B cell (primary cell): ENCODE data around the gene RBM38. TPM values are rescaled to one million over a fixed set of nuclear protein-coding genes. Genes with fewer than 3 reads are reported as not detected.

Experiments used
- ATAC-seq: fragments of 200-7000 bp; cut with Tn5 transposase; one replicate; pipeline ENCODE4 v1.10.0; 2021; ENCODE audit warnings: low read depth, mild to moderate bottlenecking, moderate number of reproducible peaks, moderate library complexity
- CTCF ChIA-PET: fragments of 350-600 bp; sonication (Branson Sonifier 250); formaldehyde crosslinking; loops from one replicate; lab custom pipeline; 2021; ENCODE audit warnings: antibody characterized with exemption, inconsistent platforms; lab: Charles Lee
- POLR2A ChIA-PET: fragments of 350-600 bp; sonication (Branson Sonifier 250); formaldehyde crosslinking; loops from one replicate; lab custom pipeline; 2021; ENCODE audit warnings: antibody characterized with exemption; lab: Charles Lee
- DNase-seq: peaks from one replicate; pipeline ENCODE4 v3.0.0; 2013
- H2AFZ ChIP-seq: 2 replicates; pipeline ENCODE4 v1.6.1; 2012; ENCODE audit warnings: mild to moderate bottlenecking, low read depth, low read length; ENCODE audit not compliant: insufficient read depth, poor library complexity, severe bottlenecking
- H3K27ac ChIP-seq, 2 donors: 1 replicate in 1 of 2; 2 replicates in 1 of 2; pipeline ENCODE4 v1.5.1; 2012 to 2013; ENCODE audit warnings: low read length in 2 of 2, mild to moderate bottlenecking in 2 of 2, moderate library complexity in 1 of 2
- H3K27me3 ChIP-seq, 4 experiments: fragments of 200-600 bp in 1 of 4; sonication (generic) in 1 of 4; replicated peaks in 1 of 4; 1 replicate in 2 of 4; 2 replicates in 2 of 4; pipeline versions ENCODE4 v1.6.1 to v1.7.0; 2013 to 2016; ENCODE audit warnings: low read length in 3 of 4, mild to moderate bottlenecking in 2 of 4, mixed read lengths in 1 of 4, moderate library complexity in 1 of 4; ENCODE audit not compliant: insufficient read depth in 4 of 4, control insufficient read depth in 3 of 4; ENCODE audit errors: control extremely low read depth in 1 of 4
- H3K36me3 ChIP-seq, 2 experiments: replicated peaks in 1 of 2; 1 replicate in 1 of 2; 2 replicates in 1 of 2; pipeline versions ENCODE4 v1.6.1 to v1.7.1; 2013; ENCODE audit warnings: low read length in 1 of 2; ENCODE audit not compliant: insufficient read depth in 2 of 2, control insufficient read depth in 1 of 2; ENCODE audit errors: control extremely low read depth in 1 of 2, extremely low read depth in 1 of 2
- H3K4me1 ChIP-seq, 2 donors: fragments of 200-600 bp in 1 of 2; sonication (generic) in 1 of 2; 1 replicate in 1 of 2; 2 replicates in 1 of 2; pipeline versions ENCODE4 v1.5.1 to v1.6.1; 2013 to 2017; ENCODE audit warnings: low read length in 2 of 2; ENCODE audit not compliant: control insufficient read depth in 2 of 2, insufficient read depth in 2 of 2
- H3K4me2 ChIP-seq: replicated peaks from 2 replicates; pipeline ENCODE3; 2012; ENCODE audit warnings: mild to moderate bottlenecking, low read depth, low read length; ENCODE audit not compliant: poor library complexity, severe bottlenecking
- H3K4me3 ChIP-seq, 5 experiments: fragments of 200-600 bp in 1 of 5; sonication (generic) in 1 of 5; 1 replicate in 3 of 5; 2 replicates in 2 of 5; pipeline versions ENCODE4 v1.5.1 to v1.7.0; 2011 to 2016; ENCODE audit warnings: low read length in 4 of 5, mild to moderate bottlenecking in 4 of 5, low read depth in 2 of 5, control low read depth in 1 of 5, moderate library complexity in 1 of 5; ENCODE audit not compliant: insufficient read depth in 1 of 5; ENCODE audit errors: control extremely low read depth in 1 of 5, extremely low read depth in 1 of 5
- H3K79me2 ChIP-seq: fragments of 200-600 bp; sonication (generic); one replicate; pipeline ENCODE4 v1.6.0; 2016; ENCODE audit warnings: low read length; ENCODE audit not compliant: control insufficient read depth, insufficient read depth
- H3K9ac ChIP-seq: fragments of 200-600 bp; sonication (generic); 2 replicates; pipeline ENCODE4 v1.6.1; 2017; ENCODE audit warnings: mild to moderate bottlenecking, low read length, moderate library complexity
- H3K9me3 ChIP-seq, 3 donors: one replicate each; pipeline versions ENCODE4 v1.6.1 to v1.7.1; 2013; ENCODE audit warnings: low read length in 2 of 3; ENCODE audit not compliant: control insufficient read depth in 2 of 3, insufficient read depth in 1 of 3; ENCODE audit errors: control extremely low read depth in 1 of 3
- H4K20me1 ChIP-seq: 2 replicates; pipeline ENCODE4 v1.6.0; 2012; ENCODE audit warnings: mild to moderate bottlenecking, low read length; ENCODE audit not compliant: insufficient read depth, control insufficient read depth, poor library complexity, severe bottlenecking
- H3K27ac Mint-ChIP-seq: one replicate; pipeline ENCODE4 v1.8.0; 2021; ENCODE audit warnings: mixed read lengths
- H3K27me3 Mint-ChIP-seq: one replicate; pipeline ENCODE4 v1.8.0; 2021; ENCODE audit warnings: mixed read lengths
- H3K4me1 Mint-ChIP-seq: one replicate; pipeline ENCODE4 v1.8.0; 2021; ENCODE audit warnings: mixed read lengths
- H3K4me3 Mint-ChIP-seq: one replicate; pipeline ENCODE4 v1.8.0; 2021; ENCODE audit warnings: mixed read lengths
- H3K9me3 Mint-ChIP-seq: one replicate; pipeline ENCODE4 v1.8.0; 2022; ENCODE audit warnings: mixed read lengths; ENCODE audit not compliant: insufficient read depth
- CTCF ChIP-seq: fragments of 200-600 bp; IDR thresholded peaks from one replicate; pipeline ENCODE4 v1.8.0; 2022; ENCODE audit warnings: antibody characterized with exemption, mild to moderate bottlenecking
- EZH2 ChIP-seq: IDR thresholded peaks from 2 replicates; pipeline ENCODE4 v1.6.1; 2012; ENCODE audit warnings: borderline replicate concordance, low read depth, mild to moderate bottlenecking, moderate library complexity, low read length; ENCODE audit not compliant: insufficient read depth, poor library complexity, severe bottlenecking
- WGBS: methylation state at CpG from one replicate; pipeline ENCODE4 v1.1.5; 2013; ENCODE audit warnings: missing lambda C conversion rate; ENCODE audit not compliant: insufficient coverage; 5-methylcytosine and 5-hydroxymethylcytosine counted together
- intact Hi-C: fragments of 100-400 bp; cut with micrococcal nuclease; formaldehyde crosslinking; loops from one replicate; pipeline ENCODE4 v1.10.0; 2022
- polyA plus RNA-seq: library from polyadenylated mRNA; depleted of rRNA; stranded (reverse); fragments of >200 nt; gene quantifications from 2 replicates; pipeline ENCODE4 v1.2.3, GENCODE V29; 2012
- total RNA-seq, 2 donors: library from RNA; stranded (reverse); fragments of 120-200 nt in 1 of 2; gene quantifications; 1 replicate in 1 of 2; 2 replicates in 1 of 2; pipeline versions ENCODE4 v1.2.3 to v1.2.4, GENCODE V29; 2013 to 2022

RBM38 gene
- total and polyA plus RNA-seq, 2 donors (not counting 1 experiment from before 2014, with no cell fraction given), result 198 to 225 TPM

GRCh38 chr20:57435498-57436222 is 44.5 kb downstream of the RBM38 start:
- 45% methylated on average over 20 of the region's 25 CpGs for WGBS
- intact Hi-C loops, result loop anchor here (10.0 kb wide), 1 partner anchor 51 kb away; no protein-coding TSS in a partner anchor
- TF ChIP-seq EZH2 (no peak), CTCF (no peak)

GRCh38 chr20:57436223-57436545 is 45.0 kb downstream of the RBM38 start:
- Histone ChIP-seq H3K27ac (no peak overlapping the region), H3K9me3 (peaks cover 0 to 30% (median 0%) of the 10 kb centered on the region in 3 donors), H3K4me2 (peak overlapping the region; percentile 71), H4K20me1 (no peaks in the 10 kb centered on the region), H3K79me2 (no peaks in the 10 kb centered on the region), H3K4me3 (no peak overlapping the region), H3K9ac (no peak overlapping the region), H2AFZ (no peak overlapping the region), H3K27me3 (no peaks in the 10 kb centered on the region), H3K36me3 (no peaks in the 10 kb centered on the region), H3K4me1 (peaks cover 52 to 55% of the 10 kb centered on the region in 2 donors)
- 96% methylated on average over 5 of the region's 6 CpGs for WGBS
- ATAC-seq (no peak), DNase-seq (no peak)
- CTCF ChIA-PET, result interaction anchor here (1.2 to 5.1 kb wide), 7 partner anchors 9 to 62 kb away, joined by 3 to 46 read pairs (median 9); partner anchors contain the start of gene RBM38
- H3K4me1 Mint-ChIP-seq, result peaks cover 63% of the 10 kb centered on the region
- TF ChIP-seq CTCF, result no peak
- TF ChIP-seq EZH2, result no peak
- POLR2A ChIA-PET, result interaction anchor here (1.1 to 2.2 kb wide), 3 partner anchors 10 to 46 kb away, joined by 4 to 6 read pairs (median 4); no protein-coding TSS in a partner anchor
- intact Hi-C loops, result loop anchor here (10.0 kb wide), 1 partner anchor 51 kb away; no protein-coding TSS in a partner anchor
- H3K4me3 Mint-ChIP-seq, result no peak overlapping the region
- H3K27ac Mint-ChIP-seq, result peak overlapping the region; percentile 68
- no peaks in the 10 kb centered on the region for H3K9me3 Mint-ChIP-seq
- H3K27me3 Mint-ChIP-seq, result no peaks in the 10 kb centered on the region

More at GRCh38 chr20:57435498-57436222, 44.5 kb downstream of the RBM38 start:
- Histone ChIP-seq H3K9ac (peak overlapping the region; percentile 38), H2AFZ (peak overlapping the region; percentile 35), H3K9me3 (peaks cover 0 to 30% (median 0%) of the 10 kb centered on the region in 3 donors), H3K27ac (peak overlapping the region; percentile 10 to 18), H3K4me2 (peak overlapping the region; percentile 71), H3K4me3 (peak overlapping the region in 1 of 5 experiments; percentile 15), H3K79me2 (no peaks in the 10 kb centered on the region), H4K20me1 (no peaks in the 10 kb centered on the region), H3K27me3 (no peaks in the 10 kb centered on the region), H3K36me3 (no peaks in the 10 kb centered on the region), H3K4me1 (peaks cover 57 to 60% of the 10 kb centered on the region in 2 donors)
- POLR2A ChIA-PET, result interaction anchor here (0.7 to 2.2 kb wide), 6 partner anchors 10 to 1687 kb away, joined by 3 to 6 read pairs (median 4); no protein-coding TSS in a partner anchor
- ATAC-seq, result peak; percentile 46
- H3K4me3 Mint-ChIP-seq, result peak overlapping the region; percentile 66
- H3K27me3 Mint-ChIP-seq, result no peaks in the 10 kb centered on the region
- H3K4me1 Mint-ChIP-seq, result peaks cover 68% of the 10 kb centered on the region
- DNase-seq, result peak; percentile 63
- no peaks in the 10 kb centered on the region for H3K9me3 Mint-ChIP-seq
- CTCF ChIA-PET, result interaction anchor here (0.8 to 5.1 kb wide), 17 partner anchors 8 to 63 kb away, joined by 3 to 46 read pairs (median 5); partner anchors contain the start of gene RBM38
- peak overlapping the region; percentile 75 for H3K27ac Mint-ChIP-seq
